Measurements from ENCODE around the gene CPEB4.

DNA sequence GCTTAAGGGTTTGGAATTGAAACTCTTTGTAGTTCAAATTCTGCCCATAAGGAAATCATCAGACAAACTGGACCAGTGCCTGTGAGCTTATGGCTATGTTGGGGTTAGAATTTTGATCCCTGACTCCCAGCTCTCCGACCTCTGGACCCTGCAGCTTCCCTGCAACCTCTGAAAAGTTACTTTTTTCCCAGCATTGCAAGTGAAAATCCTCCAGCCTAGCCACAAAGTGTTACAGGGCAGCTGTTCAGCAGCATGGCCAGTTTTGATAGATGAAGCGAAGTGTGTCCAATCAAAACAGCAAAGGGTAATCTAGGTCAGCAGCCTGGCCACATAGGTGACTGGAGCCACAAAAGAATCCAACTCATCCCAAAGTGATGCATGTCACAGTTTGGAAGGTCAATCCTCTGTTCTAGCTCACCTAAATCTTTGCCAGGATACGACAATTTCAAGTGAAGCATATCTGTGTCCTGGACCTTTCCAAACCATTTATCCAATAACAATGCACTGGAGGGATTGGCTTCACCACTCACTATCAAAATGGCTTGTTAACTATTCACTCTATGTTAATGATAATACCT lies 4.7 kb upstream of the CPEB4 start:
- TF ChIP-seq CTCF (IDR thresholded peaks at IDR 0.05) (no peak), POLR2A (IDR thresholded peaks at IDR 0.05) (no peak)

Measured in esophagus squamous epithelium (tissue), 4 donors.